A549 (cell line): ENCODE data around the gene PTPRD. TPM values are rescaled to one million over a fixed set of nuclear protein-coding genes. Genes with fewer than 3 reads are reported as not detected.

Experiments used
- ATAC-seq, 2 experiments: fragments of 200-7000 bp in 1 of 2; fragments of >200 bp in 1 of 2; cut with Nextera tagmentation in 1 of 2; cut with Tn5 transposase in 1 of 2; 3 replicates each; pipeline versions ENCODE4 v1.8.0 to v1.9.1; 2018 to 2020; ENCODE audit warnings: mild to moderate bottlenecking in 1 of 2, moderate library complexity in 1 of 2
- CTCF ChIA-PET: fragments of 300-600 bp; sonication (Branson Sonifier 250); formaldehyde crosslinking; extraction: SDS; loops from one replicate; lab custom pipeline; 2021; ENCODE audit warnings: antibody characterized with exemption, inconsistent platforms; lab: Yijun Ruan, JAX
- POLR2A ChIA-PET: fragments of 350-600 bp; formaldehyde crosslinking; extraction: SDS; loops from one replicate; lab custom pipeline; 2021; ENCODE audit warnings: antibody characterized with exemption, inconsistent platforms; lab: Yijun Ruan, JAX
- DNase-seq, 2 experiments: peaks; one replicate each; pipeline versions ENCODE4 v3.0.0 to v3.0.0-alpha.2; 2011 to 2016; ENCODE audit warnings: low read depth in 1 of 2, low spot score in 1 of 2
- FAIRE-seq: peaks from 2 replicates; lab custom pipeline; 2011; peaks lifted over from hg19 to GRCh38; lab: Jason Lieb, UNC
- H3K27ac ChIP-seq, 2 experiments: fragments of >200 bp; sonication (Bioruptor Twin); formaldehyde crosslinking; 3 replicates each; pipeline ENCODE4 v1.5.1; 2016 to 2017
- H3K4me1 ChIP-seq: fragments of >200 bp; sonication (Bioruptor Twin); formaldehyde crosslinking; 3 replicates; pipeline ENCODE4 v1.6.1; 2016
- H3K4me2 ChIP-seq: fragments of >200 bp; sonication (Bioruptor Twin); formaldehyde crosslinking; 3 replicates; pipeline ENCODE4 v1.6.1; 2016
- H3K4me3 ChIP-seq: fragments of >200 bp; sonication (Bioruptor Twin); formaldehyde crosslinking; 3 replicates; pipeline ENCODE4 v1.5.1; 2016
- H3K9me3 ChIP-seq: fragments of >200 bp; sonication (Bioruptor Twin); formaldehyde crosslinking; 3 replicates; pipeline ENCODE4 v1.6.1; 2016
- CEBPB ChIP-seq, 2 experiments: fragments of >200 bp in 1 of 2; sonication (Bioruptor Twin) in 1 of 2; formaldehyde crosslinking in 1 of 2; IDR thresholded peaks; 2 replicates each; pipeline ENCODE4 v1.6.1; 2012 to 2016
- EHF ChIP-seq: fragments of 250-450 bp; sonication (Bioruptor Pico); IDR thresholded peaks from 2 replicates; pipeline ENCODE4 v1.5.0; 2020; ENCODE audit warnings: mild to moderate bottlenecking
- EHMT2 ChIP-seq: fragments of 200-600 bp; sonication (generic); IDR thresholded peaks from 2 replicates; pipeline ENCODE4 v1.6.1; 2016; ENCODE audit warnings: antibody characterized with exemption, low read depth, mild to moderate bottlenecking, moderate library complexity
- EP300 ChIP-seq, 2 experiments: fragments of >200 bp; sonication (Bioruptor Twin); formaldehyde crosslinking; IDR thresholded peaks; 2 replicates in 1 of 2; 3 replicates in 1 of 2; pipeline ENCODE4 v1.6.1; 2016 to 2017
- ESRRA ChIP-seq: fragments of 150-350 bp; IDR thresholded peaks from 2 replicates; pipeline ENCODE4 v1.6.1; 2014; ENCODE audit warnings: mild to moderate bottlenecking, low read length, borderline replicate concordance
- HES2 ChIP-seq: fragments of >200 bp; sonication (Bioruptor Twin); formaldehyde crosslinking; IDR thresholded peaks from 2 replicates; pipeline ENCODE4 v1.6.1; 2016
- HEYL ChIP-seq: fragments of 250-450 bp; sonication (Bioruptor Pico); IDR thresholded peaks from 2 replicates; pipeline ENCODE4 v1.8.0; 2021; ENCODE audit warnings: mild to moderate bottlenecking, moderate library complexity
- HMGXB4 ChIP-seq: fragments of 250-450 bp; sonication (Bioruptor Pico); IDR thresholded peaks from 2 replicates; pipeline ENCODE4 v1.5.0; 2021; ENCODE audit warnings: mild to moderate bottlenecking, moderate library complexity, borderline replicate concordance
- HOXB13 ChIP-seq: fragments of 250-450 bp; sonication (Bioruptor Pico); IDR thresholded peaks from 2 replicates; pipeline ENCODE4 v1.5.0; 2020; ENCODE audit warnings: low read depth, mild to moderate bottlenecking, moderate library complexity
- HOXB5 ChIP-seq: fragments of 250-450 bp; sonication (Bioruptor Pico); IDR thresholded peaks from 2 replicates; pipeline ENCODE4 v1.5.0; 2020; ENCODE audit warnings: mild to moderate bottlenecking, moderate library complexity
- JUN ChIP-seq, 2 experiments: fragments of >200 bp; sonication (Bioruptor Twin); formaldehyde crosslinking; IDR thresholded peaks; 2 replicates in 1 of 2; 3 replicates in 1 of 2; pipeline ENCODE4 v1.6.1; 2016 to 2017
- MAFK ChIP-seq: fragments of 450-650 bp; IDR thresholded peaks from 2 replicates; pipeline ENCODE4 v1.6.1; 2014; ENCODE audit not compliant: partially characterized antibody
- MYC ChIP-seq: IDR thresholded peaks from 2 replicates; pipeline ENCODE4 v1.6.1; 2012; ENCODE audit warnings: mild to moderate bottlenecking, inconsistent platforms, low read length, improper control_type of control experiment, borderline replicate concordance
- PHF8 ChIP-seq: fragments of 200-600 bp; sonication (generic); IDR thresholded peaks from 2 replicates; pipeline ENCODE4 v1.6.1; 2016; ENCODE audit warnings: low read depth, mild to moderate bottlenecking, antibody characterized with exemption, moderate library complexity, borderline replicate concordance
- POLR2AphosphoS2 ChIP-seq: conservative IDR thresholded peaks from 2 replicates; pipeline ENCODE4 v1.6.1; 2012; ENCODE audit warnings: low read length, improper control_type of control experiment, inconsistent platforms
- RCOR1 ChIP-seq: fragments of 150-350 bp; IDR thresholded peaks from 2 replicates; pipeline ENCODE4 v1.6.1; 2014; ENCODE audit warnings: antibody characterized with exemption, low read length, low read depth
- RNF2 ChIP-seq: fragments of 200-600 bp; sonication (generic); IDR thresholded peaks from 2 replicates; pipeline ENCODE4 v1.6.1; 2016; ENCODE audit warnings: low read depth, mild to moderate bottlenecking, antibody characterized with exemption, moderate library complexity, borderline replicate concordance
- SREBF2 ChIP-seq: fragments of 450-650 bp; IDR thresholded peaks from 2 replicates; pipeline ENCODE4 v1.6.1; 2014; ENCODE audit warnings: mild to moderate bottlenecking, moderate library complexity
- TFCP2L1 ChIP-seq: fragments of 250-450 bp; sonication (Bioruptor Pico); IDR thresholded peaks from 2 replicates; pipeline ENCODE4 v1.5.0; 2021; ENCODE audit warnings: mild to moderate bottlenecking
- TP53 ChIP-seq: fragments of 250-450 bp; sonication (Bioruptor Pico); IDR thresholded peaks from 2 replicates; pipeline ENCODE4 v1.5.0; 2021; ENCODE audit warnings: mild to moderate bottlenecking, moderate library complexity
- ZFP36 ChIP-seq: fragments of 450-650 bp; IDR thresholded peaks from 2 replicates; pipeline ENCODE4 v1.6.1; 2014; ENCODE audit warnings: borderline replicate concordance; ENCODE audit not compliant: partially characterized antibody
- ZSCAN20 ChIP-seq: fragments of 250-450 bp; sonication (Bioruptor Pico); IDR thresholded peaks from 2 replicates; pipeline ENCODE4 v1.8.0; 2022; ENCODE audit warnings: mild to moderate bottlenecking, moderate library complexity
- WGBS: methylation state at CpG from one replicate; pipeline ENCODE4 v1.1.6; 2017; ENCODE audit errors: missing lambda C conversion rate; 5-methylcytosine and 5-hydroxymethylcytosine counted together
- polyA plus RNA-seq, 4 experiments: library from polyadenylated mRNA; depleted of rRNA in 3 of 4; stranded (reverse); fragments of >200 nt; fragmentation: RNase III in 1 of 4; extraction: RNeasy Plus Mini Kit Qiagen cat#74134 plus additional on column Dnase treatment in 1 of 4; gene quantifications; 2 replicates in 3 of 4; 3 replicates in 1 of 4; pipeline ENCODE4 v1.2.3, GENCODE V29; 2011 to 2017
- TF ChIP-seq, protein P1 (sequence below): IDR thresholded peaks from 2 replicates; pipeline ENCODE4 v1.6.1; 2012
- TF ChIP-seq, protein P2 (sequence below): fragments of 450-650 bp; IDR thresholded peaks from 2 replicates; pipeline ENCODE4 v1.6.1; 2014; ENCODE audit warnings: antibody characterized with exemption

PTPRD gene
- polyA plus RNA-seq, 2 of the 4 experiments (the other 2 are of a cell fraction), result 0.39 to 1.3 TPM

DNA sequence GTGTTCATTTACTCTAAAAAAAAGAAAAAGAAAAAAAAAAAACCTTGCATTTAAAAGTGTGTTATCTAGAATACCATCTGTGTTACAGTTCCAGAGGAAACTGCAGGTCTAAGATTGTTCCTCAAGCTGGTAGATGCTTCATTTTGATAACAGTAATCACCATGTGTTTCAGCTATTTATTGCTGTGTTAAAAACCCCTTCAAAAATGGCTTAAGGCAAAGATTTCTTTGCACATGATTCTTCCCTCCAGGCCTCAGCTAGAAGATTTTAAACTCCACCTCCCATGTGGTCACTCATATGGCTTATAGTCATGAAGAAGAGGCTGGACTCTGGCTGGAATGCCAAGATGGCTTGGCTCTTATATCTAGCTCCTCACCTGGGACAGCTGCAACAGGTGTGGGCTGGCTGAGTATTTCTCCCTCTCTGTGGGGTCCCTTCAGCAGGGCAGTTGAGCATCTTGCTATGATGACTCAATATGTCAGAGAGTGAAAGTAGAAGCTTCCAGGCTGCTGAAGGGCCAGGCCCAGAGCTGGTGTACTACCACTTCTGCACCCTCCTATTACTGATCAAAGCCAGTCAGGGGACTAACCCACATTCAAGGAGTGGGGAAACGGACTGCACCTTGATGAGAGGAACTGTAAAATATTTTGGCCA is 1892.8 kb downstream of the PTPRD start (continued):
- no peak for TF ChIP-seq HOXB13 (CRISPR knock-in tag)

DNA sequence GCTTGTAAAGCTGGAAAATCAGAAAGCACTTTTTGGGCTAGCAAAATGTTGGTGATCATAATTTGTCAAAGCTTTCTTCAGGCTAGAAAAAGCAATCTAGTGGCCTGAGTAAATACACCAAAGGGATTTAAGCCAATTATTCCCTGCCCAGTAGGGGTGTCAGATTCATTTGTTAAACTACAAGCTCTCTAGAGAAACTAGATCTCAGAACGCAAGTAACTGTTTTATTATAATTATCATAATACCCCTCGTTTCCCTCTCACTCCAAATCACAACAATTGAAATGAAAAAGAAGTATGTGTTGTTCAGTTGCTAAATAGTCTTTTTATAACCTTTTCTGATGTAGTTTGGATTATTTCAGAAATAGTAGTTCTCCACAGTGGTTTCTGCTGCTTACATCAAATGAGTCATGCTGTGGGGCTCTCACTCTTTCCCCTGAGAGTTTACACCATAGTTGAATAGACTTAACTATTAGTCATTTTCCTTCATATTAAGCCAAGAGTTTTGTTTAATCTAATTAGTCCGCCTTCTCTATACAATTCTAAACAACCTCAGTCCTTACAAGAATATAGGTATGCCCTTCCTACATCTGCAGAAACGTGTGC is 1894.6 kb downstream of the PTPRD start:
- Histone ChIP-seq H3K9me3 (no peaks in the 10 kb centered on the region), H3K4me2 (no peak overlapping the region), H3K4me1 (no peaks in the 10 kb centered on the region), H3K27ac (no peak overlapping the region), H3K4me3 (no peak overlapping the region)
- no peak for DNase-seq
- no peak for FAIRE-seq
- CTCF ChIA-PET, result interaction anchor here (0.6 kb wide), 1 partner anchor 42 kb away, joined by 3 read pairs; no protein-coding TSS in a partner anchor
- WGBS, result 26% methylated on average over 4 of the region's 4 CpGs
- POLR2A ChIA-PET, result no interaction called here
- ATAC-seq, result no peak
- TF ChIP-seq TP53 (CRISPR knock-in tag) (no peak), MYC (no peak), TFCP2L1 (CRISPR knock-in tag) (no peak), HES2 (no peak), POLR2AphosphoS2 (no peak)
- TF ChIP-seq, protein P1, sequence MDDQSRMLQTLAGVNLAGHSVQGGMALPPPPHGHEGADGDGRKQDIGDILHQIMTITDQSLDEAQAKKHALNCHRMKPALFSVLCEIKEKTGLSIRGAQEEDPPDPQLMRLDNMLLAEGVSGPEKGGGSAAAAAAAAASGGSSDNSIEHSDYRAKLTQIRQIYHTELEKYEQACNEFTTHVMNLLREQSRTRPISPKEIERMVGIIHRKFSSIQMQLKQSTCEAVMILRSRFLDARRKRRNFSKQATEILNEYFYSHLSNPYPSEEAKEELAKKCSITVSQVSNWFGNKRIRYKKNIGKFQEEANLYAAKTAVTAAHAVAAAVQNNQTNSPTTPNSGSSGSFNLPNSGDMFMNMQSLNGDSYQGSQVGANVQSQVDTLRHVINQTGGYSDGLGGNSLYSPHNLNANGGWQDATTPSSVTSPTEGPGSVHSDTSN, result no peak

GRCh38 chr9:8717146-8717545 is 1895.7 kb downstream of the PTPRD start:
- Histone ChIP-seq H3K9me3 (no peaks in the 10 kb centered on the region), H3K27ac (no peak overlapping the region), H3K4me3 (no peak overlapping the region), H3K4me2 (no peak overlapping the region), H3K4me1 (no peaks in the 10 kb centered on the region)
- FAIRE-seq (no peak), DNase-seq (no peak), ATAC-seq (no peak)
- ChIA-PET CTCF (no interaction called here), POLR2A (no interaction called here)
- TF ChIP-seq ZSCAN20, result no peak
- TF ChIP-seq HMGXB4 (CRISPR knock-in tag), result no peak
- no peak for TF ChIP-seq RNF2
- no peak for TF ChIP-seq MAFK
- no peak for TF ChIP-seq HEYL
- no peak for TF ChIP-seq EHF
- no peak for TF ChIP-seq TP53 (CRISPR knock-in tag)
- no peak for TF ChIP-seq JUN (IDR thresholded peaks at IDR 0.05)
- no peak for TF ChIP-seq SREBF2
- TF ChIP-seq, protein P2, sequence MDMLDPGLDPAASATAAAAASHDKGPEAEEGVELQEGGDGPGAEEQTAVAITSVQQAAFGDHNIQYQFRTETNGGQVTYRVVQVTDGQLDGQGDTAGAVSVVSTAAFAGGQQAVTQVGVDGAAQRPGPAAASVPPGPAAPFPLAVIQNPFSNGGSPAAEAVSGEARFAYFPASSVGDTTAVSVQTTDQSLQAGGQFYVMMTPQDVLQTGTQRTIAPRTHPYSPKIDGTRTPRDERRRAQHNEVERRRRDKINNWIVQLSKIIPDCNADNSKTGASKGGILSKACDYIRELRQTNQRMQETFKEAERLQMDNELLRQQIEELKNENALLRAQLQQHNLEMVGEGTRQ, result no peak
- no peak for TF ChIP-seq ZFP36
- no peak for TF ChIP-seq PHF8
- no peak for TF ChIP-seq HOXB5 (CRISPR knock-in tag)
- TF ChIP-seq EHMT2, result no peak
- TF ChIP-seq CEBPB (IDR thresholded peaks at IDR 0.05), result no peak
- no peak for TF ChIP-seq ESRRA
- no peak for TF ChIP-seq EP300 (IDR thresholded peaks at IDR 0.05)
- no peak for TF ChIP-seq RCOR1
- WGBS, result 9% methylated on average over 3 of the region's 3 CpGs
